Thoracic aorta (tissue), 2 donors: ENCODE results near the gene HTT-AS. TPM values are rescaled to one million over a fixed set of nuclear protein-coding genes. Genes with fewer than 3 reads are reported as not detected.

Experiments used
- ATAC-seq: fragments of 150-250 bp; one replicate; pipeline ENCODE4 v1.8.0; 2017; ENCODE audit warnings: low read depth; ENCODE audit not compliant: insufficient number of reproducible peaks, low FRiP score
- DNase-seq: peaks from one replicate; pipeline ENCODE4 v3.0.0-alpha.2; 2020; ENCODE audit warnings: low spot score
- H3K27ac ChIP-seq, 2 donors: fragments of 200-600 bp; sonication (generic); 1 replicate in 1 of 2; 2 replicates in 1 of 2; pipeline ENCODE4 v1.5.1; 2016; ENCODE audit warnings: mild to moderate bottlenecking in 2 of 2, moderate library complexity in 2 of 2
- H3K27me3 ChIP-seq: fragments of 200-600 bp; sonication (generic); replicated peaks from 2 replicates; pipeline ENCODE4 v1.6.0; 2016; ENCODE audit warnings: mild to moderate bottlenecking; ENCODE audit not compliant: insufficient read depth
- H3K36me3 ChIP-seq: fragments of 200-600 bp; sonication (generic); one replicate; pipeline ENCODE4 v1.5.1; 2016
- H3K4me1 ChIP-seq, 2 donors: fragments of 200-600 bp; sonication (generic); 1 replicate in 1 of 2; 2 replicates in 1 of 2; pipeline versions ENCODE4 v1.5.1 to v1.6.0; 2016; ENCODE audit warnings: low read depth in 2 of 2, mild to moderate bottlenecking in 1 of 2; ENCODE audit not compliant: control insufficient read depth in 1 of 2
- H3K4me3 ChIP-seq: fragments of 200-600 bp; sonication (generic); 2 replicates; pipeline ENCODE4 v1.5.1; 2016; ENCODE audit warnings: mild to moderate bottlenecking
- H3K9me3 ChIP-seq: fragments of 200-600 bp; sonication (generic); 2 replicates; pipeline ENCODE4 v1.5.1; 2016
- total RNA-seq, 2 donors: library from RNA; depleted of rRNA; stranded (reverse); fragments of >200 nt; gene quantifications; one replicate each; pipeline versions ENCODE4 v1.1.0 to v1.2.3, GENCODE V29; 2016
- TF ChIP-seq, protein P1 (sequence below): fragments of 200-600 bp; sonication (generic); IDR thresholded peaks from one replicate; pipeline ENCODE4 v1.5.1; 2019; ENCODE audit warnings: antibody characterized with exemption

The HTT-AS gene
- total RNA-seq, 2 donors from 2014 or later, result not detected

DNA sequence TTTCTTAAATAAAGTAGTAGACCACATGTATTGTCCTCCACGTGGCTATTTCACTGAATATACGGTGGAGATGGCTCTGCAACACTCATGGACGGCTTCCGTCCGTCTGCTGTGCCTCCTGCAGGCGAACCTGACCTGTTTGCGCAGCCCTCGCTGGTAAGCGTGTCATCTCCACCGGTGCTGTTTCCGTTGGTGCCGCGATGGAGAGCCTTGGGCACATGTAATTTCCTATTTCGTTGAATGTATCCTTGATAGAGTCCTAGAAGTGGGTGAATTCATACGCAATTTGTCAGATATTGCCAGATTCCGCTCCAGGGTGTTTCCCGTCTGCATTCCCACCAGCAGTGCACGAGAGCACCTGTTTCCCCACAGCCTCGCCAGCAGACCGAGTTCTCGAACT lies 48.5 kb downstream of the HTT-AS start:
- Histone ChIP-seq H3K4me1 (no peaks in the 10 kb centered on the region), H3K27ac (no peak overlapping the region), H3K9me3 (no peaks in the 10 kb centered on the region), H3K4me3 (no peak overlapping the region), H3K36me3 (no peaks in the 10 kb centered on the region), H3K27me3 (no peaks in the 10 kb centered on the region)
- no peak for ATAC-seq
- DNase-seq, result no peak
- TF ChIP-seq, protein P1, sequence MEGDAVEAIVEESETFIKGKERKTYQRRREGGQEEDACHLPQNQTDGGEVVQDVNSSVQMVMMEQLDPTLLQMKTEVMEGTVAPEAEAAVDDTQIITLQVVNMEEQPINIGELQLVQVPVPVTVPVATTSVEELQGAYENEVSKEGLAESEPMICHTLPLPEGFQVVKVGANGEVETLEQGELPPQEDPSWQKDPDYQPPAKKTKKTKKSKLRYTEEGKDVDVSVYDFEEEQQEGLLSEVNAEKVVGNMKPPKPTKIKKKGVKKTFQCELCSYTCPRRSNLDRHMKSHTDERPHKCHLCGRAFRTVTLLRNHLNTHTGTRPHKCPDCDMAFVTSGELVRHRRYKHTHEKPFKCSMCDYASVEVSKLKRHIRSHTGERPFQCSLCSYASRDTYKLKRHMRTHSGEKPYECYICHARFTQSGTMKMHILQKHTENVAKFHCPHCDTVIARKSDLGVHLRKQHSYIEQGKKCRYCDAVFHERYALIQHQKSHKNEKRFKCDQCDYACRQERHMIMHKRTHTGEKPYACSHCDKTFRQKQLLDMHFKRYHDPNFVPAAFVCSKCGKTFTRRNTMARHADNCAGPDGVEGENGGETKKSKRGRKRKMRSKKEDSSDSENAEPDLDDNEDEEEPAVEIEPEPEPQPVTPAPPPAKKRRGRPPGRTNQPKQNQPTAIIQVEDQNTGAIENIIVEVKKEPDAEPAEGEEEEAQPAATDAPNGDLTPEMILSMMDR, result no peak

DNA sequence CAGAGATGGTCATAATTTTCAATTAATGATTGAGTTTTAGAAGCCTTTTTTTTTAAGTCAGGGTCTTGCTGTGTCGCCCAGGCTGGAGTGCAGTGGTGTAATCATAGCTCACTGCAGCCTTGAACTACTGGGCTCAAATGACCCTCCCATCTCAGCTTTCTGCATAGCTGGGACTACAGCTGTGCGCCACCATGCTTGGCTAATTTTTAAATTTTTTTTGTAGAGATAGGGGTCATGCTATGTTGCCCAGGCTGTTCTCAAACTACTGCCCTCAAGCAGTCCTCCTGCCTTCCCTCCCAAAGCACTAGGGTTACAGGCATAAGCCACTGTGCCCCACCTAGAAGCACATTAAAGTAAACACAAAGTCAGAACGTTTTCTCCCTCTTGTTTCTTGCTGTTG lies 51.7 kb downstream of the HTT-AS start:
- no peak overlapping the region for H3K4me3 ChIP-seq
- no peaks in the 10 kb centered on the region for H3K9me3 ChIP-seq
- H3K27me3 ChIP-seq, result no peaks in the 10 kb centered on the region
- ATAC-seq, result no peak
- no peak overlapping the region for H3K27ac ChIP-seq
- TF ChIP-seq, protein P1, result no peak
- no peaks in the 10 kb centered on the region for H3K4me1 ChIP-seq
- no peak for DNase-seq
- H3K36me3 ChIP-seq, result no peaks in the 10 kb centered on the region

DNA sequence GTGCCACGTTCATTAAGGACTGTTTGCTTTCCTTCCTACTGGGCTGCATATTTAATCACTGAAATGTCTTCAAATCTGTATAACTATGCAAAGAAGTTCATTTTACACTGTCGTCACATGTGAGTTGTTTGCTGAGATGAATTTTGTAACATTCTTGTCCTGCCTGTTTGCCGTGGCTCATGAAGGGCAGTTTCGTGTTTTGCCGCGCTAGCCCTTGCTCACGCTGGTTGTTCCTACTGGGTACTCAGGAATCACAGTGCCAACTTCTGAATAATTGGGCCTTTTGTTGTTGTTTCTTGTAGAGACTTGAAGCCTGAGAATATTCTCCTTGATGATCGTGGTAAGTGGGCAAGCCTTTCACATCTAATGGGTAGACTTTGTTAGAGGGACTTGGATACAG lies 52.2 kb downstream of the HTT-AS start:
- TF ChIP-seq, protein P1, result no peak
- H3K27ac ChIP-seq, result no peak overlapping the region
- no peaks in the 10 kb centered on the region for H3K4me1 ChIP-seq
- H3K9me3 ChIP-seq, result no peaks in the 10 kb centered on the region
- H3K36me3 ChIP-seq, result no peaks in the 10 kb centered on the region
- no peaks in the 10 kb centered on the region for H3K27me3 ChIP-seq
- ATAC-seq (no peak), DNase-seq (no peak)
- no peak overlapping the region for H3K4me3 ChIP-seq

DNA sequence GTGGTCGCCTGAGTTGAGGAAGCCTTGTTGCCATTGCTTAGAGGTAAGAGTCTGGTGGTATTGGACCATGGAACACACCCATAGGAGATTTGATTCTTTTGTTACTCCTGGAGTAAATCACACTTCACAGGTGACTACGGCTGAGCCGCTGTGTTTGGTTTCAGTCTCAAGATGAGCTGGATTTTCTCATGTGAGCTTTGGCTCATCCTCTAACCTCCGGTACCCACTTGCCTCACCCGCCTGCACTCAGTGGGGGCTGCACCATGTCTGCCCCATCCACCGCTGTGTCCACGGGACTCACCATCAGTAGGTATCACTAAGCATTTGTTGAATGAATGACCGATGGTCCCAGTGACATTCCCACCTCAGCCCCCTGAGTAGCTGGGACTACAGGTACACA lies 52.7 kb downstream of the HTT-AS start:
- Histone ChIP-seq H3K27me3 (no peaks in the 10 kb centered on the region), H3K27ac (no peak overlapping the region), H3K9me3 (no peaks in the 10 kb centered on the region), H3K36me3 (no peaks in the 10 kb centered on the region), H3K4me3 (no peak overlapping the region), H3K4me1 (no peaks in the 10 kb centered on the region)
- TF ChIP-seq, protein P1, result no peak
- DNase-seq (no peak), ATAC-seq (no peak)

DNA sequence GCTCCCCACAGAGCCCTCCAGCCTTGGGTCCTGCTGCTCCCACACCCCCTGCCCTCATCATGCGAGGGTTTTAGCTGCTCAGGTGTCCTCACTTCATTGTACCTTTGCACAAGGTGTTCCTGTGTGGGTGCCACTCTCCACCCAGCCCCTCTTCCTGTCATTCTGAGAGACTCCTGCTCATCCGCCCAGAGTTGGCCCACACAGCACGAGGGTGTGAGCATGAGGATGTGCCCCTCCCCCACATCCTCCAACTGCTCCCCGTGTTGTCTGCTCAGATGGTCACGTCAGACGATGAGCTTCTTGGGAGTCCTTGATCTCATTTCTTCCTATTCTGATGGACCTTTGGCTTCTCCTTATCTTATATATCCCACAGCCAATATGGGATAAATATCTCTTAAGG lies 53.2 kb downstream of the HTT-AS start:
- Histone ChIP-seq H3K36me3 (no peaks in the 10 kb centered on the region), H3K27me3 (no peaks in the 10 kb centered on the region), H3K27ac (no peak overlapping the region), H3K4me3 (no peak overlapping the region), H3K9me3 (no peaks in the 10 kb centered on the region), H3K4me1 (no peaks in the 10 kb centered on the region)
- DNase-seq (no peak), ATAC-seq (no peak)
- TF ChIP-seq, protein P1, result no peak
